AG10803 (cell line): ENCODE measurements around the gene EXT2.

ENCODE experiments used
- DNase-seq: peaks from one replicate; pipeline ENCODE4 v3.0.0; 2010; ENCODE audit warnings: low read depth
- H3K4me3 ChIP-seq: 2 replicates; pipeline ENCODE4 v1.5.1; 2011; ENCODE audit warnings: mild to moderate bottlenecking, low read length, control low read depth
- TF ChIP-seq, protein P1 (sequence below): conservative IDR thresholded peaks from 2 replicates; pipeline ENCODE4 v1.5.1; 2011; ENCODE audit warnings: mild to moderate bottlenecking, low read length, control low read depth, inconsistent platforms

Gene EXT2

GRCh38 chr11:44263738-44264437 is 168.4 kb downstream of the EXT2 start:
- no peak overlapping the region for H3K4me3 ChIP-seq
- no peak for DNase-seq
- TF ChIP-seq, protein P1, sequence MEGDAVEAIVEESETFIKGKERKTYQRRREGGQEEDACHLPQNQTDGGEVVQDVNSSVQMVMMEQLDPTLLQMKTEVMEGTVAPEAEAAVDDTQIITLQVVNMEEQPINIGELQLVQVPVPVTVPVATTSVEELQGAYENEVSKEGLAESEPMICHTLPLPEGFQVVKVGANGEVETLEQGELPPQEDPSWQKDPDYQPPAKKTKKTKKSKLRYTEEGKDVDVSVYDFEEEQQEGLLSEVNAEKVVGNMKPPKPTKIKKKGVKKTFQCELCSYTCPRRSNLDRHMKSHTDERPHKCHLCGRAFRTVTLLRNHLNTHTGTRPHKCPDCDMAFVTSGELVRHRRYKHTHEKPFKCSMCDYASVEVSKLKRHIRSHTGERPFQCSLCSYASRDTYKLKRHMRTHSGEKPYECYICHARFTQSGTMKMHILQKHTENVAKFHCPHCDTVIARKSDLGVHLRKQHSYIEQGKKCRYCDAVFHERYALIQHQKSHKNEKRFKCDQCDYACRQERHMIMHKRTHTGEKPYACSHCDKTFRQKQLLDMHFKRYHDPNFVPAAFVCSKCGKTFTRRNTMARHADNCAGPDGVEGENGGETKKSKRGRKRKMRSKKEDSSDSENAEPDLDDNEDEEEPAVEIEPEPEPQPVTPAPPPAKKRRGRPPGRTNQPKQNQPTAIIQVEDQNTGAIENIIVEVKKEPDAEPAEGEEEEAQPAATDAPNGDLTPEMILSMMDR = no peak

GRCh38 chr11:44264438-44264749 is 168.9 kb downstream of the EXT2 start:
- DNase-seq = no peak
- TF ChIP-seq, protein P1 = no peak
- no peak overlapping the region for H3K4me3 ChIP-seq

DNA sequence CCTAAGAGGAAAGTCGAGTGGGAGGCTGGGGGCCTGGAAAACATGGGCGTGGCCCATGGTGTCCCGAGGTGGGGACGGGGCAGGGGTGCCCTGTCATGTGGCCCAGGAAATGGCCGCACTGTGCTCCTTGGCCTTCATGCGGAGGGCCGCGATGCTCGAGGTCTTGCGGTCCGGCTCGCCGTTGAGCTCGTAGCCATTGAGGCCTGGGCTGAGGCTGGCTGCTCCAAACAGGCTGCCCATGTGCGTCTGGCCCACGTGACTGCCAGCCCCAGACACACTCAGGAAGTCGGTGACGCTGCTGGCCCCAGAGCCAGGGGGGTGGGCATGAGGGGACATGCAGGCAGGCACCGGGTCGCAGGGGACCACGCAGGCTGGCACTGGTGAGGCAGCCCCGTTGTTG is 169.3 kb downstream of the EXT2 start:
- TF ChIP-seq, protein P1 = no peak
- H3K4me3 ChIP-seq = no peak overlapping the region
- no peak for DNase-seq

DNA sequence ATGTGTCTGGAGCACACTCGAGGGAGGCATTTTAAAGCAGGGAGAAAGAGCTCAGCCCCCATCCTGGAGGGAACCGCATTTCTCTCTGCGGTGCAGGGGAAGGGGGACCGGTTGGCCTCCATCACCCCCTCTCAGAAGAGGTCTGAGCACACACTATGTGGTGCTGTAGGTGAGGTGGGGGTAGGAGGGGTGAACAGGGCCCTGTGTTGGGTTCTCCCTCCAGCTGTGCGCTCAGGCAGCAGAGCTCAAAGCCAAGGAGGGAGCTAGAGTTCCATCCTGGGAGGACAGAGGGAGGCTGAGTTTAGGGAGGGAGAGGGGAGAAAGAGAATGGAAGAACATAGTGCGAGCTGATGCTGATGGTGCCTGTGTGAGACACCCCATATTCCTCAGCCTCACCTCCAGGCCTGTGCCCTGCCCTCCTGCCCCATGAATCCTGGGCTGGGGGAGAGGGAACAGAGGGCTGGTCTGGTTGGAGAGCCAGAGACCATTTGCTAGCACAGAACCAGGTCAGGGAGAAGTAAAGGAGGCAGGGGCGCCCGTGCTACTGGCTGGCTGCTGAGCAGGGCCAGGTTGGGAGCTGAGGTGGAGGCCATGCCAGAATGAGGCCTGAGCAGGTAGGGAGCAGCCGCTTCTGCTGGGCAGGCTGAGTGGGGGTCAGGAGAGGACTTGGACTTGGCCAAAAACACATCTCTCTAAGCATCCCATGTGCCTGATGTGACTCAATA is 170.7 kb downstream of the EXT2 start:
- TF ChIP-seq, protein P1 = no peak
- H3K4me3 ChIP-seq = no peak overlapping the region
- DNase-seq = no peak

DNA sequence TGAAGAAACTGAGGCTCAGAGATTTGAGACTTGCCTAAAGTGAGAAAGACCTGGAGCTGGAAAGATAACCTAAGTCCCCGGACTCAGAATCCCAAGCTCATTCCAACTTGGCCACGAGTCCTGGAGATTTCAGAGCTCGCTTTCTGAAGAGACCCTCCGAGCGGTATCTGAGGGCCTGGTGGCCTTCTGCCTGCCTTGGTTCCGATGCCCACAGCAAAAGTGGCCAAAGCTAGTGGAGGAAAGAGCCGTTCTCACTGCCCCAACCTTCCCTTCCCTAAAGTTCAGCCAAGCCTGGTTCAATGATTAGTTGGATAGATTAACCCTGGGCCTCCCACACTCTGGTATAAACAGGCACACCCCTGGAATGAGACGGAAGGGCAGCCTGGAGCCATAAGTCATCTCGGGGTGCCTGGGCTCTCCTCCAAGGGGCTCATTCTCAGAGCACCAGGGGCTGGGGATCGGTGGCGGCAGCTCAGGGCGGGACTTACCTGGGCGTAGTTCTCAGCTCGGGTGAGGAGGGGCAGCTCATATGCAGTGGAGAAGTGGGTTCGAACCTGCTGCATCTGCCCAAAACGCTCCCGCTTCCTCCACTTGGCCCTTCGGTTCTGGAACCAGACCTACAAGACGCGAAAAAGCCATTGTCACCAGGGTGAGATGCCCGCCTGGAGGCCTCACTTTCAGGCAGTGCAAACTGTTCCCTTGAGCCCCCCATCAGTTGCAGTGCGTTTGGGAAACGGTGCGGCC is 171.7 kb downstream of the EXT2 start:
- no peak overlapping the region for H3K4me3 ChIP-seq
- DNase-seq = no peak
- TF ChIP-seq, protein P1 = no peak

DNA sequence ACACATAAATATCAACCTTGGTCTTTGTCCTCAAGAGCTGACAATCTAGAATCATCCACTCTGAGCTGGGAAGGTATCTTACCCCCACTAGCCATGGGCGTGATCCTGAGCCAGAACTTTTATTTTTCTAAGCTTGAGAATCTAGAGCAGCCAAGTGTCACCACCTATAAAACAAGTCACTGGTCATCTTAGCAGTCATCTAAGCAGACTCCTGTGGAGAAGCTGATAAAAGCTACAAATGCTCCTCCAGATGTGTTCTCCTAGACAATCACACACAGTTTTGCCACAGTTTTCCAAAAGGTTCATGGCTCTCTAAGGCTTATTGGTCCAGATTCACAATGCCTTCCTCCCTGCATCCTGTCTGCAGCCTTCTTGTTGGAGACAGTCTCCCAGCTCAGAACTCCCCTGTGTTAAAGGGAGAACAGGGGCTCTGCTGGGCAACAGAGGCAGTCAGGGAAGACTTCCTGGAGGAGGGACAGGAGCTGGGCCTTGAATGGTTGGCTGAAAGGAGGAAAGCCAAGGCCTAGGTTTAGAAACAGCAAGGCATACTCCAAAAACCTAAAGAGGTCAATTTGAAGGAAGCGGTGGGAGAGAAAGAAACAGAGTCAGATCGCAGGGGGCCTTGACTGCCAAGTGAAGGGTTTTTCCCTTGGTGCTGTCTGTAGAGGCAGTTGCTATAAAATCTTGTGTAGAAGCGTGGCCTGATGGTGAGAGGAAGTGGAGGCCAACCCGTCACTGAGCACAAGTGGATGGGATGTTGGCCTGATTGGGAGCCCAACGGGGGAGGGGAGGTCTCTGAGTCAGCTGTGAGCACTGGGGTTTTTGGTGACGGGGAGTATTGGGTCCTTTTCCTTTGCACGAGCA is 172.5 kb downstream of the EXT2 start:
- no peak for DNase-seq
- TF ChIP-seq, protein P1 = no peak
- H3K4me3 ChIP-seq = no peak overlapping the region
